GM12872 (cell line): ENCODE measurements around the gene SEMA6B.

Source experiments
- TF ChIP-seq, protein P1 (sequence below): IDR thresholded peaks from 3 replicates; pipeline ENCODE4 v1.5.1; 2011; ENCODE audit warnings: low read depth, mild to moderate bottlenecking, low read length, moderate library complexity; ENCODE audit not compliant: insufficient read depth

Gene SEMA6B, protein sequence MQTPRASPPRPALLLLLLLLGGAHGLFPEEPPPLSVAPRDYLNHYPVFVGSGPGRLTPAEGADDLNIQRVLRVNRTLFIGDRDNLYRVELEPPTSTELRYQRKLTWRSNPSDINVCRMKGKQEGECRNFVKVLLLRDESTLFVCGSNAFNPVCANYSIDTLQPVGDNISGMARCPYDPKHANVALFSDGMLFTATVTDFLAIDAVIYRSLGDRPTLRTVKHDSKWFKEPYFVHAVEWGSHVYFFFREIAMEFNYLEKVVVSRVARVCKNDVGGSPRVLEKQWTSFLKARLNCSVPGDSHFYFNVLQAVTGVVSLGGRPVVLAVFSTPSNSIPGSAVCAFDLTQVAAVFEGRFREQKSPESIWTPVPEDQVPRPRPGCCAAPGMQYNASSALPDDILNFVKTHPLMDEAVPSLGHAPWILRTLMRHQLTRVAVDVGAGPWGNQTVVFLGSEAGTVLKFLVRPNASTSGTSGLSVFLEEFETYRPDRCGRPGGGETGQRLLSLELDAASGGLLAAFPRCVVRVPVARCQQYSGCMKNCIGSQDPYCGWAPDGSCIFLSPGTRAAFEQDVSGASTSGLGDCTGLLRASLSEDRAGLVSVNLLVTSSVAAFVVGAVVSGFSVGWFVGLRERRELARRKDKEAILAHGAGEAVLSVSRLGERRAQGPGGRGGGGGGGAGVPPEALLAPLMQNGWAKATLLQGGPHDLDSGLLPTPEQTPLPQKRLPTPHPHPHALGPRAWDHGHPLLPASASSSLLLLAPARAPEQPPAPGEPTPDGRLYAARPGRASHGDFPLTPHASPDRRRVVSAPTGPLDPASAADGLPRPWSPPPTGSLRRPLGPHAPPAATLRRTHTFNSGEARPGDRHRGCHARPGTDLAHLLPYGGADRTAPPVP

DNA sequence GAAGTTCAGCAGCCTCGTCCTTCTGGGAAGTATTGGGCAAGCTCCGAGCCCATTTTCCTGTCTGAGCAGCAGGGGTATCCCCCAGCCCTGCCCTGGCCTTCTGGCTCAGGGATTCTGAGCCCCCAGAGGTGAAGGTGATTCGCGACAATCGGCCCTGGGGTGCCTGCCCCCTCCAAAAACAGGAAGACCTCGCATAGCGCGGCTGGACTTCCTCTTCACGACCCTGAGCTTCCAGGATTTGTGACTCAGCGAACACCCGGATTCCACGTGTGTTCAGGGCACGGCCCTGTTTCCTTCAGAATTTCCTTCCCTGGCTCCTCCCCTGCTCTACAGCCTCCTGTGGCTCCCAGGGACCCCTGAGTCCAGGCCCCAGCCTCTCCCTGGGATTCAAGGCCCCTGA is at the start of gene SEMA6B:
Gene SEMA6B, minus strand, starts transcription at position 116 of the 400 bp plus-strand sequence. CDS start 1,227 bp downstream, outside the sequence.
- TF ChIP-seq, protein P1, sequence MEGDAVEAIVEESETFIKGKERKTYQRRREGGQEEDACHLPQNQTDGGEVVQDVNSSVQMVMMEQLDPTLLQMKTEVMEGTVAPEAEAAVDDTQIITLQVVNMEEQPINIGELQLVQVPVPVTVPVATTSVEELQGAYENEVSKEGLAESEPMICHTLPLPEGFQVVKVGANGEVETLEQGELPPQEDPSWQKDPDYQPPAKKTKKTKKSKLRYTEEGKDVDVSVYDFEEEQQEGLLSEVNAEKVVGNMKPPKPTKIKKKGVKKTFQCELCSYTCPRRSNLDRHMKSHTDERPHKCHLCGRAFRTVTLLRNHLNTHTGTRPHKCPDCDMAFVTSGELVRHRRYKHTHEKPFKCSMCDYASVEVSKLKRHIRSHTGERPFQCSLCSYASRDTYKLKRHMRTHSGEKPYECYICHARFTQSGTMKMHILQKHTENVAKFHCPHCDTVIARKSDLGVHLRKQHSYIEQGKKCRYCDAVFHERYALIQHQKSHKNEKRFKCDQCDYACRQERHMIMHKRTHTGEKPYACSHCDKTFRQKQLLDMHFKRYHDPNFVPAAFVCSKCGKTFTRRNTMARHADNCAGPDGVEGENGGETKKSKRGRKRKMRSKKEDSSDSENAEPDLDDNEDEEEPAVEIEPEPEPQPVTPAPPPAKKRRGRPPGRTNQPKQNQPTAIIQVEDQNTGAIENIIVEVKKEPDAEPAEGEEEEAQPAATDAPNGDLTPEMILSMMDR = no peak

DNA sequence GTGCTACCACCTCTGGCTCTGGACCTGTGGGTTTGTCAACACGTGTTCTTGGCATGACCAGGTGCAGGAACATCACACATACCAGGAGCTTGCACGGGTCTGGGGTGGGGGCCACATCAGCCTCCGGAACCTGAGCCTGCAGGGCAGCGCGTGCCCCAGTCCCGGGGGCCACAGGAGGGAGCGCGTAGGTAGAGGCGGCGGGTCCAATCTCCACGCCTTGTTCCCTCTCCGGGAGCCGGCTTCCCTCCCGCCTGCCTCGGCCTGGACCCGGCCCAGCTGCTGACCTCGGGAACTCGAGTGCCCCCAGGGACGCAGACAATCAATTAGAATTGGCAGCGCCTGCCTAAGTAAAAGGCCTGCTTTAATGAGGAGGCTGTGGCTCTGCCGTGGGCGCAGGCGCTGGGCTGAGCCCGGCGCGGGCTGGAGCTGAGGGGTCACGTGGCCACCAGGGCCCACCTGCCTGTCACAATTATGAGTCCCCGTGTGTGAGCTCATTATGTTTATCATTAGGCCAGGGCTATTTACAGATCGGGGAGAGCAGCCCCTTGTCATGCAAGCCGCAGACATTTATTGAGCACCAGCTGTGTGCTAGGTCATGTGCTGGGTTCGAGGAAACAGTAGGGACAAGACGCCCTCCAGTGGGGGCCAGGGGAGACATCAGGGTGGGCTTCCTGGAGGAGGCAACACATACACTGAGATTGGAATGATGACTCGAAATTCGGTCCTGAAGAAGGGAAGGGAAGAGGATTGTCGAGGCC is 47.6 kb upstream of the SEMA6B start:
- TF ChIP-seq, protein P1 = no peak

DNA sequence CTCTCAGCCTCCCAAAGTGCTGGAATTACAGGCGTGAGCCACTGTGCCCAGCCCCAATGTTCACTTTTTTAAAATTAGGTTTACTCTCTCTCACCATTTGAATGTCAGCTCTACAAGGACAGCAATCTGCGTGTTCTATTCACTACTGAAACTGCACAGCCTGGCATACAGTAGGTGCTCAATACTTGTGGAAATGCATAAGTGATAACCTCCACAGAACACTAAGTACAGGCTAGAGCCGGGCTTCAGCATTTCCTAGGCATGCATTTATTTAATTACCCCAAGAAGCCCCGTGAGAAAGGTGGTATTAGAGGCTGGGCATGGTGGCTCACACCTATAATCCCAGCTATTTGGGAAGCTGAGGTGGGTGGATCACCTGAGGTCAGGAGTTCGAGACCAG is 46.7 kb upstream of the SEMA6B start:
- TF ChIP-seq, protein P1 = no peak

DNA sequence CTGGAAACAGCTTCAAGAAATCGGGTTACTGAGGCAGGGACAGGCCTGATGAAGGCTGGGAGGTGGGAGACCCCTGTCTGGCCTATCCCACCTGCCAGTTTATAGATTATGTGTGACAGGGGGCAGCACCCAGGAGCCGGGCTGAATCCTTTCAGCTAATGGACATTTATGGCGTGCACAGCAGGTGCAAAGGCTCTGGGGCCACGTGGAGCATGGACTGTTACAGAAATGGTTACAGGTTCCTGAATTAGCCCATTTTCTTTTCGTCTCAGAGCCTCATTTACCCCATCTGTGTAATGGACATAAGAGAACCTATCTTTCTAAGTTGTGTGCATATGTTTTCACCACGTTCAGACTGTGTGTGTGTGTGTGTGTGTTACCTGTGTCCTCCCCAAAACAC is 45.4 kb upstream of the SEMA6B start:
- TF ChIP-seq, protein P1 = no peak

DNA sequence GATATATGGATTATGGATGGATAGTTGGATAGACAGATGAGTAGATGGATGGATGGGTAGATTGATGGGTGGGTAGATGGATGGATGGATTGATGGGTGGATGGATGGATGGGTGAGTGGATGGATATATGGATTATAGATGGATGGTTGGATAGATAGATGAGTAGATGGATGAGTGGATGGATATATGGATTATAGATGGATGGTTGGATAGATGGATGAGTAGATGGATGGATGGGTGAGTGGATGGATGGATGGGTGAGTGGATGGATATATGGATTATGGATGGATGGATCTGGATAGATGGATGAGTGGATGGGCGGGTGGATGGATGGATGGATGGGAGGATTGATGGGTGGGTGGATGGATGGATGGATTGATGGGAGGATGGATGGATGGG is 43.4 kb upstream of the SEMA6B start:
- TF ChIP-seq, protein P1 = no peak

DNA sequence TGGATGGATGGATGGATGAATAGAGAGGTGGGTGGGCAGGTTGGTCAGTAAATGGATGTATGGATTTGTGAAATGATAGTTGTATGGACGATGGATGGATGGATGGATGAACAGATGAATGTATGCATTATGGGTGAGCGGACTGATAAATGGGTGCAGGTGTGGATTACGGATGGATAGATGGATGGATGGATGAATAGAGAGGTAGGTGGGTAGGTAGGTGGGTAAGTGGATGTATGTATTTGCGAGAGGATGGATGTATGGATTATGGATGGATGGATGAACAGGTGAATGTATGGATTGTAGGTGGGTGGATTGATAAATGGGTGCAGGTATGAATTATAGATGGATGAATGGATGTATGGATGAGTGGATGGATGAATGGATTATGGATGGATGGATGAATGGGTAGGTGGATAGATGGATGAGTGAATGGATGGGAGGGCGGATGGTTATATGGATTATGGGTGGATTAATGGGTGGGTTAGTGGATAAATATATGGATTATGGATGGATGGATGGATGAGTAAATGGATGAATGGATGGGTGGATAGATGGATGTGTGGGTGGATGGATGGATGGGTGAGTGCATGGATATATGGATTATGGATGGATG is 42.8 kb upstream of the SEMA6B start:
- TF ChIP-seq, protein P1 = no peak
